Measurements from ENCODE around the gene P2RX1.
A peak's percentile ranks its signal among the peaks of the same experiment; 100 is the strongest.

P2RX1 gene

GRCh38 chr17:3923466-3924190, 7.4 kb upstream of the P2RX1 start:
- DNase-seq: peak; percentile 55

GRCh38 chr17:3922765-3923164, 6.5 kb upstream of the P2RX1 start:
- DNase-seq: no peak

DNA sequence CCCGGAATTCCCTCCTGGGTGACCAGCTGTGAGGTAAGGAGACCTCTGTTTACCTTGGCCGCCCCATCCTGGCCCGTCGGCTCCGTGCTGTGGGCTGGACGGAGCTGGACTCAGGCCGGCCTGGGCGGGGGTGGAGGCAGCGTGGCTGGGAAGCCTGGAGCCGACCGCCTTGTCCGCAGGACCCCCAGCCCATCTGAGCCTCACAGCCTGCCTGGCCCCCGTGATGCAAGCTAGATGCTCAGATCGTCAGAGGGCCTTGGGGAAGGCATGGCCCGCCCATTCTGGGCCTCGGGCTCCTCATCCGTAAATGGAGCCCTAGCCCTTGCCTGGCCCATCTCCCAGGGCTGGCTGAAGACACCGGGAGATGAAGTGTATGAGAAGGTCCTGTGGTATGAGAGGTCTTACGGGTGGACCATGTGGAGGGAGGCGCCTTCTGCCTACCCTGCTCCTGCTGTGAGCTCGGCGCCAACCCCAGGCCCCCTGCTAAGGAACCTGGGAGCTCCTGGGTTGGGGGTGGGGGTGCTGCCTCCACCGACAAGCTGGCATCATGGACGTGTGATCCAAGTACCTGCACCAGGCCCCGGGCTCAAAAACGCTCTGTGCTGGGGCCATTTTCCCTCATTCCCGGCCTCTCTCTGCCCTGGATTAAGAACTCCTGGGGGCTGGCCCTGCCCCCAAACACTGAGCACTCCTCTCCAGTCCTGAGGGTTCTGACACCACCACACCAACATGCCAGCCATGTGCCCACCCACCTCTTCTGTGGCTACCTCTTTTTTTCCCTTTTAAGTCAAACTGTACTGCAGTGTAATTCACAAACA, 5.4 kb upstream of the P2RX1 start:
- DNase-seq: no peak

GRCh38 chr17:3921006-3921405, 4.7 kb upstream of the P2RX1 start:
- no peak for DNase-seq

GRCh38 chr17:3919123-3919624, 2.9 kb upstream of the P2RX1 start:
- DNase-seq: no peak

DNA sequence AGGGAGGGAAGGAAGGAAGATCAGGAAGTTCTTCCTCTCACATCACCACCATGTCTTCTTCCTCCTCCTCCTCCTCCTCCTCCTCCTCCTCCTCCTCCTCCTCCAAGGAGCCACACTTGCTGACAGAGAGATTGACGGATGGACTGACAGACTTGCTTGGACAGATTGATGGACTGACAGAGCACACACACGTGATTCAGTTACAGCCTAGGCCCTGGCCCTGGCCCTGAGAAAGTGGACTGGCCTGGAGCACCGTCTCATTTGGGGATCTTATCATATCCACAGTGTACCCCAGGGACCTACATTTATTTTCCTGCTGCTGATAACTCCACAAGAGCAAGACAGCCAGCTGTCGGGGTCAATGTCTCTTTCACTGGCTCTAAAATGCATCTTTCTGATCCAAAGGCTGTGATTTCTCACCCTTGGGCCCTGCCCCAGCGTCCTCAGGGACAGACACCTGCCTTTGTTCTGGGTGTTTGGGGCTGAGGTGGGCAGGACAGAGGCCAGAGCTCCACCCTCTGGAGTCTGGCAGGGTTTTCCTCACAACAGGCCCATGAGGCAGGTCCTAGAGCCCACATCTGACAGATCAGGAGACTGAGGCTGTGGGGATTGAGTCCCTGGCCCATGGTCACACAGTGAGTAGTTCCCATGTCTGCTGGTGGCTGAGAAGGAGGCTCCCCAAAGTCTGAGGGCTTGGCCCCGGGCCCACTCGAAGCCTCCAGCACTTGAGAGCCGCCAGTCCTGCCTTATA, 2.3 kb upstream of the P2RX1 start:
- DNase-seq: no peak

DNA sequence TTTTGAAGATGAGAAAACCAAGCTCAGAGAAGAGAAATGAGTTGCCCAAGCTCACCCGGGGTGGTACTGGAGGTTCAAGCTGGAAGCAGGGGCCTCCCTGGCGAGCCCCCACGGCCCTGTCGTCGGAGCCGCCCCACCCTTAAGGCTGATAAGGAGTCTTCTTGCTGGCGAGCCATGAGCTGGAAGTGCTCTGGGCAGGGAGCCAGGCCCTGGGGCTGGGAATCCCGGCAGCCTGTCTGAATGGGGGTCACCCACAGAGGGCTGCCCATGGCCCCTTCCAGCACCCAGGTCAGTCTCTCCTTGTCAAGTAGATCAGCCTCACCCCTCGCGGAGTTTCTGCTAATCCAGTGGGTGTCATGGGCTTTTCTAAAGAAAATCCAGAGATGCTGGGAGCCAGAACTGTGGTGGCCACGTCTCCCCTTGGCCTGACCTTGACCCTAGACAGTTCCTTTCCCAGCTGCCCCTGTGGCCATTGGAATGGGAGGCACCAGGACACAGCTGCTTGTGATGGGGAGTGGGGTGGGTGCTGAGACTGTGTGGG, 1.2 kb upstream of the P2RX1 start:
- peak; percentile 20 for DNase-seq

DNA sequence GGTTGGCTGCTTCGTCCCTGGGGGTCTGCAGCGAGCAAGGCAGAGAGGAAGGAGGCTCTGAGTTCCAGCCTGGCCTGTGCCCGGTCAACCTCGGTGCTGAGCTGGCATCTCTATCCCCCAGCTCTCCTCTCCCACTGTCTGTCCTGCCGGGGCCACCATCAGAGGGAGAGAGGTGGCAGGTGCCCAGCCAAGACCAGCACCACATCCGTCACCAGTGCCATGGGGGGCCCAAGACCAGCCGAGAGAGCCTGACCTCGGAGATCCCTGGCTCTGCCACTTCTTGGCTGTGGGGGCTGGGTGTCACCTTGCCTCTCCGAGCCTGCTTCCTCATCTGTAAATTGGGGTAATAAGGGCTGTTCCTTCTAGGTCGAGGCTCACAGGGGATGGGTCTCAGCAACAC, 560 bp upstream of the P2RX1 start:
- no peak for DNase-seq

- DNase-seq: no peak
Measured at GRCh38 chr17:3915581-3915994, 677 bp downstream of the P2RX1 start.

- DNase-seq: no peak
Measured at GRCh38 chr17:3914312-3914670, 2.0 kb downstream of the P2RX1 start.

- peak; percentile 46 for DNase-seq
Measured at GRCh38 chr17:3913531-3914311, 2.5 kb downstream of the P2RX1 start.

DNA sequence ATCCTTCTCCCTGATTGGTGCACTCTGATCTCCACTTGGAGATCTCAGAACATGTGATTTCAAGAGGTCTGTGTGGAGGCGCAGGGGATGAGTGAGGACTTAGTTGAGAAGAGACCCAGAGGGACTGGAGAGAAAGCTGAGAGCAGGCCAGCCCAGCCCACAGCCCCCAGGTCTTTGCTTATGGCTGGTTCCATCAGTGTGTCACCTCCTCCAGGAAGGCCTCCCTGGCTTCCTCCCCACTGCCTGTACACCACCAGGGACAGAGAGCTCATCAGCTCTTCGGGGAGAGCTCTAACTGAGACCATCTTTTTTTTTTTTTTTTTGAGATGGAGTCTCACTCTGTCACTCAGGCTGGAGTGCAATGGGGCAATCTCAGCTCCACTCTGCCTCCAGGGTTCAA, 3.4 kb downstream of the P2RX1 start:
- DNase-seq: no peak

- DNase-seq: peak; percentile 54
Measured at GRCh38 chr17:3911271-3912053, 4.8 kb downstream of the P2RX1 start.

DNA sequence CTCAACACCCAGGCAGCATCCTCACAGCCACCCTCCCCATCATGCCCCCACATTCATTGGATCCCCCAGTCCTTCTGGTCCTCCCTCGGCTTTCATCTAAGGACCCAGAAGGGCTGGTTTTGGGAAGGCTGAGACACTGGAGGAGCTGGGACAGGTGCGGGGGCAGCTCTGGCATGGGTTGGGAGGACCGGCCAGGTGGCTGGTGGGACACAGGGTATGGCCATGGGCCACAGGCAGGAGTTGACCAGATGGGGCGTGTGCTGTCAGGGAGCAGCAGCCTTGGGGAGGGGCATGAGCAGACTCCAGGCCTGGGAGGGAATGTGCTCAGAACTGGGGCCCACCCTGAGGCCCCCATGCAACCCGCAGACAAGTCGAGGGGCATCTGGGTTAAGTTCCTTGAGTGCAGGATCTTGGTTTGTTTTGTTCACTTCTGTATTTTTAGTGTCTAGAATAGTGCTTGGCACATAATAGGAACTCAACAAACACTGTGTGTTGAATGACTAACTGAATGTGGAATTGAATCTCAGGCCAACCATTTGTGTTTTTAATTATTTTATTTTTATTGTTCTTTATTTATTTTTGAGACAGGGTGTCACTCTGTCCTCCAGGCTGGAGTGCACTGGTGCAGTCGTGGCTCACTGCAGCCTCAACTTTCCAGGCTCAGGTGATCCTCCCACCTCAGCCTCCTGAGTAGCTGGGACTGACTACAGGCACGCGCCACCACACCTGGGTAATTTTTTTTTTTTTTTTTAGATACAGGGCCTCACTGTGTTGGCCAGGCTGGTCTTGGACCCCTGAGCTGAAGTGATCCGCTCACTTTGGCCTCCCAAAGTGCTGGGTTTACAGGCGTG, 5.6 kb downstream of the P2RX1 start:
- no peak for DNase-seq

DNA sequence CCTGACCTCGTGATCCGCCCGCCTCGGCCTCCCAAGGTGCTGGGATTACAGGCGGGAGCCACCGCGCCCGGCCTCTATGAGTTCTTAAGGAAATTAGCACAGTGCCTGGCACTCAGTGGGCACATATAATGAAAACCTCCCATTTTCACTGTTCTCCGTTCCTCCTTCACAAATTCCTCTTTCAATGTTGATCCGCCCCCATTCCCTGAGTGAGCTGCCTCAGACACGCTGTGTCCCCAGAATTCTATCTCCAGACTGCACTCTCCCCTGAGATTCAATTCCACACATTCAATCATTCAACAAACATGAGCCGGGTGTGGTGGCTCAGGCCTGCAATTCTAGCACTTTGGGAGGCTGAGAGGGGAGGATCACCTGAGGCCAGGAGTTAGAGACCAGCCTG, 7.0 kb downstream of the P2RX1 start:
- DNase-seq: no peak

DNA sequence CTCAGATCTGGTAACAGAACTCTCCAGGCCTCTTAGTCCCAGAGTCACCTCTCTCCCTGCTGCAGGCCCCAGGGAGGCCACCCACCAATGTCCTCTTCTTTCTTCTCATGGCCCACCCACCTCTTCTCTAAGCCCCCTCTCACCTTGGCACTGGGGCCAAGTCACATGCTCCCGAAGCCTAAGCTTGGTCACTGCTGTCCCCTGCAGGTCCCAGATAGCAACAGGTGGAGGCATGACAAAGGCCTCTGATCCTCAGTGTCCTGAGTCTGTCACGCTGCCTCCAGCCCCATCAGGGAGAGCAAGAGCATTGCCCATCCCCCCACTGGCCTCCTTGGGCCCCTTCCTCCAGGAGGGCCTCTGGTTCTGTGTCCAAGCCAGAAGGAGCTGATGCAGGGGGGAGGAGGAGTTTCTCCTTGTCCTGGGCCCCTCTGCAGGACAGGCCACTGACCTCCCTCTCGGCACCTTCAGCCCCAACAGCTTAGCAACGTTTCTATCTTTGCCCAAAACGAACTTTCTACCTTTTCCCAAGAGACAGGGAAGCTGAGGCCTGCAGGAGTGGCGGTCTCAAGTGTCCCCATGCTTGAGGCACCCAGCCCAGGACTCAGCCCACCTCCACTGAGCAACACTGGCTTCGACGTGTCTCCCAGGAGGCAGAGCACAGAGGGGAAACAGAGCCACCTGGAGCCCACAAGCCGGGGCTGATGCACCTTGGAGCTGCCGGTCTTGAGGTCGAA, 8.6 kb downstream of the P2RX1 start:
- DNase-seq: no peak

DNA sequence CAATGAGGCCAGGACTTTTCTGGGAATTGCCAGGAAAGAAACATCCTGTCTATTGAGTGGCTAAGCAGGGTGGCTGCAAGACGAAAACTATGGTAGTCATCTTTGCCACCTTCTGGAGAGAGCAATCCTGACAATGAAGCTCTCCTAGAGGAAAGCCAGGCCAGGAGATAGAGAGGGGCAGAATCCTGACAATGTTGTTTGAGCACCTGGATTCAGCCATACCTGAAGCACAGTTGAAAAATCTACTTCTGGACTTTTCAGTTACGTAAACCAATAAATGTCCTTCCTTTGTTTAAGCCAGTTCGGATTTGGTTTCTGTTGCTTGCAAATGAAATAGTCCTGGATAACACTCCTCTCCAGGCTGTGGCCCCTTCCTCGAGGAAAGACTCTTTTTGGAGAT, 9.4 kb downstream of the P2RX1 start:
- DNase-seq: no peak

DNA sequence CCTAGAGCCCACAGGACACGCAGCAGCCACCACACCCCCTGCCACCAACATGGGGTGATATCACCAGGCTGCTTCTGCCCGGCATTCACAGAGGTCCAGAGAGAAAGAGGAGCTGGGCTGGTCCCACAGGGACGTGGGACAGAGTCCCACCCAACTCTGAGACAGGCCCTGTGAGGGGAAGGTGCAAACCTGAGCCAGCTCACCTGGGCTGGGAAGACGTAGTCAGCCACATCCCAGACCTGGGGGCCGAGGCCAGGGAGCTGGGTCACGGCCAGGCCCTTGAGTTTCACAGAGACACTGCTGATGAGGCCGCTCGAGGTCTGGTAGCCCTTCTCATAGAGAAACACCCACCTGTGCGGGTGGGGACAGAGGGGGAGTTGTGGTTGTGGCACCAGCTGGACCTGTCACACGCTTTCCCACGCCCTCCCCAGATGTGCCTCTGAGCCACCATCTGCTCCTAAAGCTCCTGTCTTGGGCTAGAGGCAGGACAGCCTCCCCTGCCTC, 11.2 kb downstream of the P2RX1 start:
- DNase-seq: no peak

- no peak for DNase-seq
Measured at GRCh38 chr17:3904501-3904900, 11.8 kb downstream of the P2RX1 start.

DNA sequence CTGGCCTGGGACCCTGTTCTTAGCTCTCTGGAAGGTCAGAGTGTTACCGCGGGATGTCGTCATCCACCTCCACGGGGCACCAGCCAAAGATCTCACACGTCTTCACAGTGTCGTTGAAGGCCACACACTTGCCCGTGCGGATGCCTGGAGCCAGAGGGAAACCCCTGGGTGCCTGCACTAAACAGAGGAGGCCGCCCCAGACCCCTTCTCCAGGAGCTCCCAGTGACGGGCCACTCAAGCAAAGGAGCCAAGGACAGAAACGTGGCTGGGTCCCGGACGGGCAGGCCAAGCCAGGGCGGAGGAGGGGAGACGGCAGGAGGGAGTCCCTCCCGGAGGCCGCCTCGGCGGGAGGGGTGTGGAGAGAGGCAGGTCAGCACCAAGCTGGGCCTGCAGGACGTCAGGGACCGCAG, 12.4 kb downstream of the P2RX1 start:
- no peak for DNase-seq

Measured in NCI-H345 (cell line).